HepG2 (cell line): Measurements from ENCODE around the gene MYH16. TPM values are rescaled to one million over a fixed set of nuclear protein-coding genes. Genes with fewer than 3 reads are reported as not detected.
A peak's percentile ranks its signal among the peaks of the same experiment; 100 is the strongest.

Experiments used
- ATAC-seq: fragments of 200-7000 bp; cut with Tn5 transposase; 3 replicates; pipeline ENCODE4 v1.9.1; 2020; ENCODE audit warnings: mild to moderate bottlenecking, moderate library complexity
- BruUV-seq: library from RNA; stranded (reverse); fragments of 400-500 nt; replicated peaks from 2 replicates; lab custom pipeline; 2021; lab: Mats Ljungman, UMichigan
- CTCF ChIA-PET: fragments of 300-600 bp; formaldehyde crosslinking; extraction: SDS; loops from one replicate; lab custom pipeline; 2021; ENCODE audit warnings: low total read pairs, inconsistent platforms, low intra/inter-chr PET ratio; lab: Yijun Ruan, JAX
- POLR2A ChIA-PET: fragments of 350-600 bp; sonication (Branson Sonifier 250); formaldehyde crosslinking; loops from one replicate; lab custom pipeline; 2020; ENCODE audit warnings: antibody characterized with exemption, inconsistent platforms; lab: Yijun Ruan, JAX
- DNase-seq: peaks from one replicate; pipeline ENCODE4 v3.0.0-alpha.2; 2015; ENCODE audit warnings: low spot score
- FAIRE-seq: peaks from 3 replicates; lab custom pipeline; 2011; peaks lifted over from hg19 to GRCh38; lab: Jason Lieb, UNC
- H2AFZ ChIP-seq: one replicate; pipeline ENCODE4 v1.6.1; 2011; ENCODE audit warnings: low read length, inconsistent platforms
- H3K27ac ChIP-seq: fragments of 300-600 bp; 3 replicates; pipeline ENCODE4 v1.8.0; 2011; ENCODE audit warnings: mixed run types, mild to moderate bottlenecking, mixed read lengths, low read length, inconsistent platforms; ENCODE audit not compliant: insufficient read depth; ENCODE audit errors: extremely low read length
- H3K27me3 ChIP-seq, 2 experiments: fragments of 200-600 bp in 1 of 2; 2 replicates in 1 of 2; 3 replicates in 1 of 2; pipeline versions ENCODE4 v1.6.0 to v1.8.0; 2011; ENCODE audit warnings: low read length in 2 of 2, mild to moderate bottlenecking in 2 of 2, moderate library complexity in 2 of 2, inconsistent platforms in 1 of 2; ENCODE audit not compliant: insufficient read depth in 2 of 2, control insufficient read depth in 1 of 2
- H3K36me3 ChIP-seq, 2 experiments: fragments of 200-600 bp in 1 of 2; replicated peaks in 1 of 2; 2 replicates in 1 of 2; 3 replicates in 1 of 2; pipeline versions ENCODE4 v1.5.1 to v1.8.0; 2011; ENCODE audit warnings: low read length in 2 of 2, inconsistent platforms in 1 of 2; ENCODE audit not compliant: insufficient read depth in 2 of 2, control insufficient read depth in 1 of 2
- H3K4me1 ChIP-seq: 2 replicates; pipeline ENCODE4 v1.5.1; 2012; ENCODE audit warnings: low read length, inconsistent platforms; ENCODE audit not compliant: insufficient read depth
- H3K4me2 ChIP-seq: 2 replicates; pipeline ENCODE4 v1.6.0; 2011; ENCODE audit warnings: low read depth, low read length, inconsistent platforms
- H3K4me3 ChIP-seq, 3 experiments: fragments of 200-600 bp in 1 of 3; sonication (generic), shearing (Covaris generic) in 1 of 3; replicated peaks in 1 of 3; 2 replicates each; pipeline ENCODE4 v1.5.1; 2011 to 2016; ENCODE audit warnings: low read length in 3 of 3, inconsistent platforms in 2 of 3, low read depth in 2 of 3, mild to moderate bottlenecking in 2 of 3, control low read depth in 1 of 3, mixed read lengths in 1 of 3; ENCODE audit not compliant: insufficient read depth in 1 of 3
- H3K79me2 ChIP-seq: one replicate; pipeline ENCODE4 v1.6.1; 2011; ENCODE audit warnings: low read length, inconsistent platforms; ENCODE audit not compliant: insufficient read depth
- H3K9ac ChIP-seq: 2 replicates; pipeline ENCODE4 v1.6.0; 2011; ENCODE audit warnings: mild to moderate bottlenecking, low read depth, low read length, inconsistent platforms; ENCODE audit not compliant: insufficient read depth
- H3K9me3 ChIP-seq: 2 replicates; pipeline ENCODE4 v1.5.1; 2012; ENCODE audit warnings: mild to moderate bottlenecking, low read length
- H4K20me1 ChIP-seq: 2 replicates; pipeline ENCODE4 v1.6.0; 2011; ENCODE audit warnings: inconsistent platforms, mild to moderate bottlenecking, low read length, moderate library complexity; ENCODE audit not compliant: insufficient read depth
- ARNT2 ChIP-seq: sonication (generic); formaldehyde crosslinking; IDR thresholded peaks from 2 replicates; pipeline ENCODE4 v1.8.0; 2022; ENCODE audit warnings: mild to moderate bottlenecking, low read depth, missing genetic modification reagents, moderate library complexity
- DPF2 ChIP-seq: sonication (generic); formaldehyde crosslinking; IDR thresholded peaks from 2 replicates; pipeline ENCODE4 v1.4.0; 2020; ENCODE audit warnings: mild to moderate bottlenecking, low read depth, missing genetic modification reagents, borderline replicate concordance
- ELF1 ChIP-seq: sonication (generic); formaldehyde crosslinking; IDR thresholded peaks from 2 replicates; pipeline ENCODE4 v1.4.0; 2020; ENCODE audit warnings: missing genetic modification reagents
- NAIF1 ChIP-seq: sonication (generic); formaldehyde crosslinking; IDR thresholded peaks from 2 replicates; pipeline ENCODE4 v1.5.0; 2020; ENCODE audit warnings: mild to moderate bottlenecking, missing genetic modification reagents, borderline replicate concordance
- RBAK ChIP-seq: sonication (generic); formaldehyde crosslinking; IDR thresholded peaks from 2 replicates; pipeline ENCODE4 v1.5.1; 2020; ENCODE audit warnings: mild to moderate bottlenecking, missing genetic modification reagents
- RORA ChIP-seq: sonication (generic); formaldehyde crosslinking; IDR thresholded peaks from 2 replicates; pipeline ENCODE4 v1.5.0; 2020; ENCODE audit warnings: mild to moderate bottlenecking, missing genetic modification reagents, moderate library complexity
- SCMH1 ChIP-seq: sonication (generic); formaldehyde crosslinking; IDR thresholded peaks from 2 replicates; pipeline ENCODE4 v1.9.0; 2021; ENCODE audit warnings: missing genetic modification reagents, mild to moderate bottlenecking, borderline replicate concordance
- ZNF232 ChIP-seq: sonication (generic); formaldehyde crosslinking; IDR thresholded peaks from 2 replicates; pipeline ENCODE4 v1.4.0; 2020; ENCODE audit warnings: missing genetic modification reagents, borderline replicate concordance
- ZNF264 ChIP-seq: sonication (generic); formaldehyde crosslinking; IDR thresholded peaks from 2 replicates; pipeline ENCODE4 v1.4.0; 2020; ENCODE audit warnings: missing genetic modification reagents
- ZNF3 ChIP-seq: IDR thresholded peaks from 2 replicates; pipeline ENCODE4 v1.7.0; 2017; ENCODE audit warnings: inconsistent platforms
- ZNF577 ChIP-seq: sonication (generic); formaldehyde crosslinking; IDR thresholded peaks from 2 replicates; pipeline ENCODE4 v1.4.0; 2020; ENCODE audit warnings: mild to moderate bottlenecking, low read depth, missing genetic modification reagents, borderline replicate concordance
- ZNF776 ChIP-seq: sonication (generic); formaldehyde crosslinking; IDR thresholded peaks from 2 replicates; pipeline ENCODE4 v1.4.0; 2020; ENCODE audit warnings: mild to moderate bottlenecking, missing genetic modification reagents
- ZNF850 ChIP-seq: sonication (generic); formaldehyde crosslinking; conservative IDR thresholded peaks from 2 replicates; pipeline ENCODE4 v1.9.0; 2021; ENCODE audit warnings: mild to moderate bottlenecking, missing genetic modification reagents
- WGBS: methylation state at CpG from one replicate; pipeline ENCODE4 v1.1.6; 2017; ENCODE audit warnings: low lambda C conversion rate; 5-methylcytosine and 5-hydroxymethylcytosine counted together
- in situ Hi-C: cut with HindIII; loops from 2 replicates; pipeline ENCODE4 v1.10.0; 2017; ENCODE audit warnings: low pct_unique_long_range_greater_than_20kb; ENCODE audit not compliant: extremely low pct_ligation_motif_present
- intact Hi-C: fragments of 100-400 bp; cut with micrococcal nuclease; formaldehyde crosslinking; loops from one replicate; pipeline ENCODE4 v1.10.0; 2022; ENCODE audit not compliant: unreplicated experiment
- polyA plus RNA-seq, 8 experiments: library from polyadenylated mRNA; depleted of rRNA in 3 of 8; stranded (reverse) in 7 of 8; unstranded in 1 of 8; fragments of >200 nt; fragmentation: Illumina TruSeq in 4 of 8; extraction: Trizol in 4 of 8; gene quantifications; 2 replicates each; pipeline versions ENCODE4 v1.2.1 to v1.2.3, GENCODE V29; 2011 to 2016; ENCODE audit warnings: low read depth in 4 of 8, missing spikeins in 1 of 8, mixed read lengths in 1 of 8; ENCODE audit not compliant: insufficient read depth in 1 of 8
- total RNA-seq, 5 experiments: library from RNA; depleted of rRNA; stranded (reverse); fragments of >200 nt; fragmentation: Illumina TruSeq; extraction: Trizol; gene quantifications; 2 replicates each; pipeline ENCODE4 v1.2.3, GENCODE V29; 2016; ENCODE audit warnings: low read depth in 1 of 5
- TF ChIP-seq, protein P1 (sequence below): IDR thresholded peaks from 2 replicates; pipeline ENCODE4 v1.6.1; 2016; ENCODE audit warnings: missing compliant biosample characterization, missing genetic modification reagents, borderline replicate concordance
- TF ChIP-seq, protein P2 (sequence below): sonication (generic); formaldehyde crosslinking; IDR thresholded peaks from 2 replicates; pipeline ENCODE4 v1.8.0; 2022; ENCODE audit warnings: missing genetic modification reagents, low read depth, mild to moderate bottlenecking, borderline replicate concordance
- TF ChIP-seq, protein P3 (sequence below): sonication (generic); formaldehyde crosslinking; IDR thresholded peaks from 2 replicates; pipeline ENCODE4 v1.8.0; 2023; ENCODE audit warnings: mild to moderate bottlenecking, missing genetic modification reagents

The MYH16 gene
- total and polyA plus RNA-seq, 2 of the 13 experiments (the other 11 are each of a cell fraction or from before 2014, with no cell fraction given): 0.05 to 0.15 TPM

DNA sequence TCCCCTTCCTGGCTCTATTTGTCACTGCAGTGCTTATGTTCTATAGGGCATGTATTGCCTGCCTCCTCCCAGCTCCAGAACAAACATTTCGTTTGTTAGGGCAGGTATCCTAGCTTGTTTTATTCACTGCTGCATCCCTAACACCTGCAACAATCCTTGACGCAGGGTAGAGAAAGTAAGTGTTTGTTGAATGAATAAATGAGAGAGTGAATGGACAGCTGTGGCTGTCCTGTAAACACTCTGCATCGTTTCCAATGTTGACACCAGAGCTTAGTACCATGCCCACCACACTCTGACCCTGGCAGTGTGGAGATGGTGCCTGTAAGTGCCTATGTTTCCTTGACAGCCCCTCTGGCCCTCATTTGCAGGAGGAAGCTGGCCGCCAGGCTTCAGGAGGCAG, 21.0 kb downstream of the MYH16 start:
- H2AFZ ChIP-seq: no peak overlapping the region
- H3K4me1 ChIP-seq: peaks cover 13% of the 10 kb centered on the region; the same call in 1 of the 2 replicates
- DNase-seq (no peak), FAIRE-seq (no peak), ATAC-seq (peak; percentile 28)
- no peak overlapping the region for H3K4me3 ChIP-seq
- CTCF ChIA-PET: no interaction called here
- 31% methylated on average over 3 of the region's 4 CpGs for WGBS
- POLR2A ChIA-PET: interaction anchor here (0.7 to 1.5 kb wide), 3 partner anchors 20 to 373 kb away, joined by 3 to 4 read pairs (median 3); no protein-coding TSS in a partner anchor
- H3K36me3 ChIP-seq: no peaks in the 10 kb centered on the region
- no peak overlapping the region for H3K27ac ChIP-seq
- no peak overlapping the region for H3K4me2 ChIP-seq
- intact Hi-C loops: no loop called here
- BruUV-seq: no TSS peak
- no peaks in the 10 kb centered on the region for H3K79me2 ChIP-seq
- in situ Hi-C loops: no loop called here
- no peaks in the 10 kb centered on the region; a peak in 1 of 5 replicates for H3K27me3 ChIP-seq
- TF ChIP-seq ZNF850 (CRISPR knock-in tag): no peak
- no peak for TF ChIP-seq ZNF232
- TF ChIP-seq ZNF3 (CRISPR knock-in tag): peak; percentile 91
- TF ChIP-seq ZNF776: no peak
- no peak overlapping the region for H3K9ac ChIP-seq
- no peaks in the 10 kb centered on the region for H4K20me1 ChIP-seq
- H3K9me3 ChIP-seq: no peaks in the 10 kb centered on the region

DNA sequence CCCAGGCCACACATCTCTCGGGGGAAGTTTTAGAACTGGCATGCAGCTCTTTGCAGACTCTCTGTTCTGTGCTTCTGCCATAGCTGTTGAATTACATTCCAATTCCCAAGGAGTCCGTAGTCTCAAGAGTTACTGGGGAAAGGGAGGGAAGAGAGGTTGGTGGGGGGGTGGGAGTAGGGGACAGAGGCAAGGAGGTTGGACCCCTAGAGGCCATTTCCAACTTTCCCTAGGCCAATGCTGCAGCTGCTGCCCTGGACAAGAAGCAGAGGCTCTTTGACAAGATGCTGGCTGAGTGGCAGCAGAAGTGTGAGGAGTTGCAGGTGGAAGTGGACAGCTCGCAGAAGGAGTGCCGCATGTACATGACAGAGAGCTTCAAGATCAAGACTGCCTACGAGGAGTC, 23.8 kb downstream of the MYH16 start:
- DNase-seq (no peak), ATAC-seq (no peak), FAIRE-seq (no peak)
- WGBS: 78% methylated on average over 5 of the region's 5 CpGs
- peaks cover 13% of the 10 kb centered on the region; the same call in 1 of the 2 replicates for H3K4me1 ChIP-seq
- no peak overlapping the region for H3K4me3 ChIP-seq
- H4K20me1 ChIP-seq: no peaks in the 10 kb centered on the region
- in situ Hi-C loops (no loop called here), intact Hi-C loops (no loop called here)
- no peaks in the 10 kb centered on the region for H3K9me3 ChIP-seq
- H3K9ac ChIP-seq: no peak overlapping the region
- no peaks in the 10 kb centered on the region for H3K79me2 ChIP-seq
- H3K27ac ChIP-seq: no peak overlapping the region
- no TSS peak for BruUV-seq
- no peak overlapping the region for H2AFZ ChIP-seq
- ChIA-PET POLR2A (no interaction called here), CTCF (no interaction called here)
- H3K36me3 ChIP-seq: no peaks in the 10 kb centered on the region
- H3K27me3 ChIP-seq: no peaks in the 10 kb centered on the region; a peak in 1 of 5 replicates
- no peak overlapping the region for H3K4me2 ChIP-seq
- TF ChIP-seq RORA: no peak
- no peak for TF ChIP-seq RBAK
- TF ChIP-seq, protein P1, sequence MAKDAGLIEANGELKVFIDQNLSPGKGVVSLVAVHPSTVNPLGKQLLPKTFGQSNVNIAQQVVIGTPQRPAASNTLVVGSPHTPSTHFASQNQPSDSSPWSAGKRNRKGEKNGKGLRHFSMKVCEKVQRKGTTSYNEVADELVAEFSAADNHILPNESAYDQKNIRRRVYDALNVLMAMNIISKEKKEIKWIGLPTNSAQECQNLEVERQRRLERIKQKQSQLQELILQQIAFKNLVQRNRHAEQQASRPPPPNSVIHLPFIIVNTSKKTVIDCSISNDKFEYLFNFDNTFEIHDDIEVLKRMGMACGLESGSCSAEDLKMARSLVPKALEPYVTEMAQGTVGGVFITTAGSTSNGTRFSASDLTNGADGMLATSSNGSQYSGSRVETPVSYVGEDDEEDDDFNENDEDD (CRISPR knock-in tag): no peak
- TF ChIP-seq DPF2 (CRISPR knock-in tag): no peak
- no peak for TF ChIP-seq ZNF3 (CRISPR knock-in tag)
- TF ChIP-seq ELF1 (CRISPR knock-in tag): no peak
- TF ChIP-seq ZNF264: no peak
- TF ChIP-seq, protein P2, sequence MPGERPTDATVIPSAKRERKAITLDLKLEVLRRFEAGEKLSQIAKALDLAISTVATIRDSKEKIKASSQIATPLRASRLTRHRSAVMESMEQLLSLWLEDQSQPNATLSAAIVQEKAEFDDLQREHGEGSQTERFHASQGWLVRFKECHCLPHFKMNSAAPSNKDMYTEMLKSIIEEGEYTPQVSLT (CRISPR knock-in tag): no peak
- TF ChIP-seq SCMH1 (CRISPR knock-in tag): no peak
- no peak for TF ChIP-seq ARNT2 (CRISPR knock-in tag)
- no peak for TF ChIP-seq NAIF1 (CRISPR knock-in tag)
- no peak for TF ChIP-seq ZNF577 (CRISPR knock-in tag)
- TF ChIP-seq, protein P3, sequence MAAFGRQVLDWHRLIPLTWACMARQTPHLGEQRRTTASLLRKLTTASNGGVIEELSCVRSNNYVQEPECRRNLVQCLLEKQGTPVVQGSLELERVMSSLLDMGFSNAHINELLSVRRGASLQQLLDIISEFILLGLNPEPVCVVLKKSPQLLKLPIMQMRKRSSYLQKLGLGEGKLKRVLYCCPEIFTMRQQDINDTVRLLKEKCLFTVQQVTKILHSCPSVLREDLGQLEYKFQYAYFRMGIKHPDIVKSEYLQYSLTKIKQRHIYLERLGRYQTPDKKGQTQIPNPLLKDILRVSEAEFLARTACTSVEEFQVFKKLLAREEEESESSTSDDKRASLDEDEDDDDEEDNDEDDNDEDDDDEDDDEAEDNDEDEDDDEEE (CRISPR knock-in tag): no peak
